HS-5 (cell line): ENCODE data around the gene STOML3.

Source experiments
- DNase-seq: peaks from one replicate; pipeline ENCODE4 v3.0.0-alpha.2; 2012; ENCODE audit warnings: low read depth

Gene STOML3

DNA sequence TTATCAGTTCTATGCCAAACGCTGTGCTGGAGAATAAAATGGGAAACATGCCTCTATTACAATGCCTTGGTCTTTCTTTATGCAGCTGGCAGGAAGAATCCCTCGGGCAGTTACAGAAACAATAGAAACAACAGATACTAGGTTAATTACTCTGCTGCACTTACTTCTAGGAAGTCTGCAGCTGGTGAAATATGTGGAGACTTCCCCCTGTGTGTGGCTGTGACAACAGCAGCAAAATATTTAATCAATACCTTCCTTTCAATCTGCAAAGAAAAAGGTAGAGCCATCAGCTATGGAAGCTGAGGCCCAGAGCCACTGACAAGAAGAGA lies 9.9 kb downstream of the STOML3 start:
- no peak for DNase-seq

DNA sequence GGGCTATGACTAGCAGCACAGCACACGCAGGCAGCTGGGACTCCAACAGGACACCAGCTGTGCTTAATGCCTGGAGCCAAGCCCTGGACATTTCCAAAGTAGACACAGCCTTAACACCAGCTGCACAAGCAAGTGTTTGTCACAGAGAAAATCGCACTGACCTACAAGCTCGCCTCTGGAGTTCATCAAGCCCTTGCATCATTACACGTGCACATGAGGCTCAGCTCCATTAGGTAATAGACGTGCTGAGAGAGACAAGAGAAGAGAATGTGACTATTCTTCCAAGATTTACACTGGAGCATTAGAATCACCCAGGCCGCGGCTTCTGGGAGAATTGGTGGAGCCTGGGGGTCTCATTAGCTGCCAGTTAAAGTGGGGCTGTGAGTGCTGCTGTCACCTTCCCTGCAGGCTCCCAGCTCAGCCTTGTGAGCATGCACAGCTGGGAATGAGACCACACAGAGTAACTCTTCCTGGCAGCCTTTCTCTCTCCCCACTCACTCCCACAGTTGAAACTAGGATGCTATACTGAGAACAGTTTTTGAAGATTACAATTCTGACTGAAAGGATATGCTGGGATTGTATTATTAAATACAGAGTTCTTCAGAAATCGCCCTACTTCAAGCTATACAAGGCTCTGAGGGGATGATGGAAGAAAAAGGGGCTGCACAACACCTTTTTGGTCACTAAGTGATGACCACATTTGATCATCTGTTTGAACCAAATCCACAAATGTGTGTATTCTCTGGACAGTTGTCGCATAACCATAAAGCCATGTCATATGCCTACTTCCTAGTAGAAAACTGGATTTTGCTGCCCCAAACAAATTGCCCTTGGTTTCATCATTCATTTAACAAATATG lies 10.5 kb downstream of the STOML3 start:
- no peak for DNase-seq

GRCh38 chr13:38970380-38971051 lies 20.1 kb downstream of the STOML3 start:
- no peak for DNase-seq

DNA sequence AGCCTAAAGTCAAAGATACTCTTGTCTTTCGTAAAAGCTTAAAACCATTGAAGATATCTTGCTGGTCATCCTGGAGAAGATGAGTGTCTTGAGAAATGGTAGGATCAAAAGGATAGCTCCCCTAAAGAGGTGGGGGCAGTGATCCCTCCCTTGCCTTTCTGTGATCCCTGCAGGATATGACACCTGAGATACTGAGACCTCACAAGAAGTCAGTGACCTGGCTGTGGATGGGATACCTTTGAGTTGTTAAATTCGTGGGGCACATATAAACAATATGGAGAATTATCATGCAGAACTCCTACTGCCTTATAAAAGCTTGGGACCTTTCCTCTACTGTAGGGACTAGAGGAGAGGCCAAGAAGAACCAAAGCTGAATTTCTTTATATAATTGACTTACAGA lies 21.4 kb downstream of the STOML3 start:
- DNase-seq = no peak

- no peak for DNase-seq
These were observed 23.2 kb downstream of the STOML3 start for GRCh38 chr13:38967446-38967845.

GRCh38 chr13:38965281-38965680 lies 25.4 kb downstream of the STOML3 start:
- DNase-seq = no peak

- no peak for DNase-seq
These were observed 30.5 kb downstream of the STOML3 start for GRCh38 chr13:38960175-38960574.

DNA sequence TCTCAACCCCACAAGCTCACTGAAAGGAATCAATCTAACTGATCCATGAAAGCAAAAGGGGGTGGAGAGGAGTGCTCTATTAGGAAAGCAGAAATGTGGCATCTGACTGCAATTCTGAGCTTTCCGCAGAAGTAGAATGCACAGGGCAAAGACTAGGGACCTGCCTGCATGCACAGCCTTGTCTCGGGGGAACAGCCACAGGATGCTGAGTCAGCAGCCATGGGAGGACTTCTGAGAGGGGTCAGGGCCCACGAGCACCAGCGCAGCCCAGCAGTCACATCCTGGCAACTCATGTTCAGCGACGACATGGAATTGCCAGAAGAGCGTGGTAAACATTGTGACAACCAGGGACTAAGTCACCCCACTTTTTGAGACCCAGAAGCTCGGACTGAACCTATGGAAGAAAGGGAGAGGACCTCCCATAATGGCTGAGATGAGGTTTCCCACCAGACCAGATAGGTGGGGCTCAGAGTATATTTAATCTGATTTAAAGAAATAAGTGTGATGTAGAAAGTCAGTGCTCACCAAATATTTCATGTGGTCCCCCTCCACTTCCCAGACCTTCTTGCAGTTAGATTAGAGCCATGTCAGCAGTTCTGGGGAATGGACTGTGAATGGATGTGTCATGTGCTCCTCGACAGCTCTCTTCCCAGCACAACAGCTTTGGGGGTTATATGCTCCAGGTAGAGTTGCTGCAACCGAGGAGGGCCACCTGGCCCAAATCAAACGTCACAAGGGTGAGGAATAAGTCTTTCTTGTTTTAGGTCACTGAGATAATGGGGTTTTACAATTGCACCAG lies 32.6 kb downstream of the STOML3 start:
- no peak for DNase-seq

GRCh38 chr13:38954844-38955243 lies 35.8 kb downstream of the STOML3 start:
- DNase-seq = no peak

DNA sequence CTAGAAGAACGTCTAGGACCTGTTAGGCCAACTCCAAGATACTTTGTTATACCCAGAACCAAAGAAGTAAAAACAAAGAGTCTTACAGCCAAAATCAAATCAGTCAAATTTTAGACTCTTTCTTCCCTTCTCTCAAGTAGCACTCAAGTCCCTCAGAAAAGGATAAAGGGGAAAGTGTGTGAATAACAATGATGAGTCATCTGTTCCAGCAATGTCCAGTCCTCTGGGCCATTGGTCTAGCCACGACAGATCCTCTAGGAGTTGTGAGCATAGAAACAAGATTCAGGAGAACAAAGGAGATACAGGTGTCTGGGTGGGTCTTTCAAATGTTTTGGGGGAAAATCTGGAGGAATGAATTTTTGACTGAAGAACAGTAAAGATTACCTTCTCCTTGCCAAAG lies 36.3 kb downstream of the STOML3 start:
- DNase-seq = no peak

DNA sequence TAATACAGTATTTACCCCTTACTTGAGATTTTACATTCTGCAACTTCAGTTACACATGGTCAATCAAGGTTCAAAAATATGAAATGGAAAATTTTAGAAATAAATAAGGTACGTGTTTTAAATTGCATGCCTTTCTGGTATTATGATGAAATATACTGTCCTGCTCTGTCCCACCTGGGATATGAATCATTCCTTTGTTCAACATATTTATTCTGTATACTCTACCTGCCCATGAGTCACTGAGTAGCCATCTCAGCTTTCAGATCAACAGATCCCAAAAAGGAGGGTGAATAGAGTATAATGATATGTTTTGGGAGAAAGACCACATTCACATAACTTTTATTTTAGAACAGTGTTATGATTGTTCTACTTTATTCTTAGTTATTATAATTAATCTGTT lies 37.8 kb downstream of the STOML3 start:
- DNase-seq = no peak

DNA sequence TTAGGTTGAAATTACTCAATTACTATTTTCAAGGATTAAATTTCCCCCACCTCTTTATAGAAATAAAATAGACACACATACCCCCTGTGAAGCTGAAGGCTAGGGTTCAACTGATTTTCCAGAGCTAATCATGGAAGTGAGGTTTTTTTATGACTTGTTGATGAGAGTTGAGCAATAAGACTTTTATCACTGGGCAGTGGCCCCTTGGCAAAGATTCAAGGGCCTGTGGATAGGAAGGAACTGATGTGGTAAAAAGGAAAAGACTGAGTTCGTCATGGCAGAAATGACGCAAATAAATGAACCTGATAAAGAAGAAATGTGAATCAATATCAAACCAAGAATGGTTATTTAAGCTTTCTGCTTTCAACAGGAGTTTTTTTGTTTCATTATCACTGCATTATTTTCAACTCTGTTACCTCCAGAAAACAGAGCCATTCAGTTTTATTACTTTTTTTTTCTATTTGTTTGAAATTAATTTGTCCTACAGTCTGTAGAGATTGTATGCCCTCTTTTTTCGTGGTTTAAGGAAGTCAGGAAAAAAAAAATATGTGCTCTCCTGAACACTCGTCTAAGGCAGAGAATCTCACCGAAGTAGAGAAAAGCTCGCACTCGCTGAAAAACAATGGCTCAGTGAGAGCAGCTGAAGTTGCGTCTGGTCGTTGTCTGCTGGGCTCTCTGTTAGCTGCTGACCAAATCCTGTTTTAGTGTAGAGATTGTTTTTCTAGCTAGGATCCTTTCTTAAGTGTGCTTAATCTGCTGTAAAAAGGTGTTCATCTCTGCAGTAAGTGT lies 38.9 kb downstream of the STOML3 start:
- no peak for DNase-seq

- no peak for DNase-seq
These were observed 39.6 kb downstream of the STOML3 start for GRCh38 chr13:38950987-38951386.

DNA sequence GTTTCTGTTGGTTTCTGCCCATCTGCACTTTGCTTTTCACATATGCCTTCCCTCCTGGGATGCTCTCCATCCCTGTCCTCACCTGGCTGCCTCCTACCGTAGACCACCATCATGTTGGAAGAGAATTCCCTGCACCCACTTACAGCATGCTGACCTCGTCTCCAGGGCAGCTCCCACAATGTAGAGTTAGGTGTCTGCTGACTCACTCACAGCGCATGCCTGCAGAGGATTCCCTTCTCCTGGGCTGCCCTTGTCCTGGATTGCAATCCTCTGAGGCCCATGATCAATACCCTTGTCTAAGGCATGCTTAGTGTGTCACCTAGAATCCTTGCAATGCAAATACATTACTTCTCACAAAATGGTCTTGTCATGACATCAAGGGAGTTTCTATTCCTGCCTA lies 43.6 kb downstream of the STOML3 start:
- no peak for DNase-seq

GRCh38 chr13:38944219-38944618 lies 46.4 kb downstream of the STOML3 start:
- no peak for DNase-seq

GRCh38 chr13:38943231-38943630 lies 47.4 kb downstream of the STOML3 start:
- DNase-seq = no peak

DNA sequence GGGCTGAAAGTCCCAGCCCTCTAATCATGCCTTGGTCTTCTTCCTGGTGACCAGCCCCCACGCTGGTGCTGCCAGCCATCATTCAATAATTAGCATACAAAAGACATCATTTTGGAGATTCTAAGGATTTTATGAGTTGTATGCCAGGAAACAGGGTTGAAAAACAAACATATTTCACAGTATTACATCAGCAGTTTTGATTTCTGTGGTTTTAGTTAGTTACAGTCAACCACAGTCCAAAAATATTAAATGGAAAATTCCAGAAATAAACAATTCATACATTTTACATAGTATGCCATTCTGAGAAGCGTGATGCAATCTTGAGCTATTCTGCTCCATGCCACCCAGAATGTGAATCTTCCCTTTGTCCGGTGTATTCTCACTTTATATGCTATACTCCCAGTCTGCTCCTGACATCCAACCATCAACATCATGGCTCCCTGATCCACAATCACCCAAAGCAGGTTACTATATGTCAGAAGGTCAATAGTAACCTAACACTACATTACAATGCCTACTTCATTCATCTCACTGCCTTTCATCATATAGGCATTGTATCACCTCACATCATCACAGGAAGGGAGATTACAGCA lies 49.2 kb downstream of the STOML3 start:
- no peak for DNase-seq

GRCh38 chr13:38933786-38934185 lies 56.8 kb downstream of the STOML3 start:
- no peak for DNase-seq

DNA sequence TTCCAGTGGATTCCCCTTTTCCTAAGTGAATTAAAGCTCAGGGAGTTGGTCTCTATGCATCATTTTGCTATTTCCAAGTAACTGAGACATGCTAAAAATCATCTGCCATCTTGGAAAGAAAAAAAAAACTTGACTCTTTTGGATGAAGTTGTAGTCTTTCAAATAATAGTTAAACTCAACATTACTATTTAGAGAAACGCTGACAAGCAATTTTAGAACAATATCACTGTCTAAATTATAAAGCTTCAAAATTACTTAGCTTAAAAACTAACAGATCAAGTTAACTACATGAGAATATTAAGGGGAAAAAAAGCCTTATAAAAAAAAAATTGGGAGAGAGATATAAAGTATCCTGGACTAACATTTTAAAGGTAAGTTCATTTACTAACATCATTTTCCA lies 68.5 kb downstream of the STOML3 start:
- DNase-seq = no peak

DNA sequence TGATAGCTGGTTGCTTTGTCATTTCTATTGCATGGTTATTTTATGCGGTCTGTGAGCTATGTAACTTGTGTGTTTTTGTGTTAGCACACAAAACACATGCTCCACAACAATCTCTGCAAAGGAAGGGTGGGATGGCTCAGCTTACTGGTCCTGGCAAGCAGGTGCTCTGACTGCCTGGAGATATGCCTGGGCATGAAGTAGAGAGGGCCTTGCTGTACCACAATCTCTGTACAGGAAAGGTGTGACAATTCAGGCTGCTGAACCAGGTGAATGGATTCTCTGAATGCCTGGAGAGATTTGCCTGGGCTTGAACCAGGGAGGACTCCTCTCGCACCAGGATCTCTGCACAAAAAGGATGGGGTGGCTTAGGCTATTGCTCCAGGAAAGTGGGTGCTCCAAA lies 69.5 kb downstream of the STOML3 start:
- DNase-seq = no peak
